Effector CD8-positive, alpha-beta T cell (primary cell): Measurements from ENCODE around the gene HDAC6.

Experiments used
- DNase-seq: peaks from one replicate; lab custom pipeline; 2025; lab: John Stamatoyannopoulos, UW
- total RNA-seq, 4 experiments: gene quantifications; one replicate each; lab custom pipeline; 2026; lab: John Stamatoyannopoulos, UW

The HDAC6 gene
- 91.5 to 149 (median 130) reads per million in 4 experiments for total RNA-seq

DNA sequence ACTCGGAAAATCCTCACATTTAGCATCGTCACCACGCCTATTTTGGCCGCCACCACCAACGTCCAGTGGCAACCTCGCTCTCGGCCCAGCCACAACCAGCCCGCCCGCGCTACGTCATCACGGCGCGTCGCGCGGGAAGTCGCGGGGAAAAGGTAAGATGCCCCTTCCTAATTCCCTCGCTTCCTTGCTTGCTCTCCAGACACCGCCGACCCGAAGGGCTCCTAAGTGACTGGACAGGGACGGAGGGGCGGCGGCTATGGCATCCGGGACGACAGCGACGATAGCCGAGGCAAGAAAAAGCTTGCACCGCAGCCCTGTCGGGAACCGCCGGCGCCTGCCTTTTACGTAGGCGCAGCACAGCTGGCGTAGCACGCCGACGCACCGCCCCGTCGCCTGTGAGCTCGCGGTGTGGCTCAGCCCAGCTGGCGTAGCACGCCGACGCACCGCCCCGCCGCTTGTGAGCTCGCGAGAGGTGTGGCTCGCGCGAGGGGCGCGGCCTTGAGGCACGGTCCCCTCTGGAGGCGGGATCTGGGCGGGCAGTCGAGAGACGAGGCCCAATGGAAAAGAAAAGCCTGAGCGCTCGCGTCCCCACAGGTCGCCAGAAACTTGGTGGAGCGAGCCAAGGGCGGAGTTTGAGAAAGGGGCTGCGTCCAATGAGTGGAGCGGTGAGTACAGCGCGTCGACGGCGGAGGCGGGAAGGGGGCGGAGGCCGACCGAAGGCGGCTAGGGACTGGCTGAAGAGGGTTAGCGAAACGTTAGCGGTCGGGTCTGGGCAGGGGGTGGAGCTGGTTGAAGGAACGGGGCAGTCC lies at the start of gene HDAC6:
Gene HDAC6 (plus strand): TSS at position 788 of the 809 bp plus-strand sequence. CDS start 626 bp downstream, outside the sequence.
- peak; percentile 89 for DNase-seq

DNA sequence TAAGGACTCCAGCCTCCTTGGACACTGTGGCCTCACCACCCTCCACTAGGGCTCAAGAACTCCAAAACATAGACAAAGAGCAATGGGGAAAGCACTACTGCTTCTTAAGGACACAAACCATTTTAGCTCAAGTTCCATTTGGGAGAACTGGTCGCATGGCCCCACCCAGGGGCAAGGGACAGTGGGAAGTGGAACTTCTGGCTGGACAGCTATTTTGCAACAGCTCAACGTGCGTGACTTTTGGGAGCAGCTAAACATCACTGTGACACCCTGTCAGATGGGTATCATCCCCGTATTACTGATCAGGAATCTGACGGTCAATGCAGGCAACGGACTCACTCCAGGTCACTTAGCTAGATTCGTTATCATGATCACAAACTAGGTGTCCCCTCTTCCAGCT lies 49.4 kb upstream of the HDAC6 start:
- DNase-seq = no peak

DNA sequence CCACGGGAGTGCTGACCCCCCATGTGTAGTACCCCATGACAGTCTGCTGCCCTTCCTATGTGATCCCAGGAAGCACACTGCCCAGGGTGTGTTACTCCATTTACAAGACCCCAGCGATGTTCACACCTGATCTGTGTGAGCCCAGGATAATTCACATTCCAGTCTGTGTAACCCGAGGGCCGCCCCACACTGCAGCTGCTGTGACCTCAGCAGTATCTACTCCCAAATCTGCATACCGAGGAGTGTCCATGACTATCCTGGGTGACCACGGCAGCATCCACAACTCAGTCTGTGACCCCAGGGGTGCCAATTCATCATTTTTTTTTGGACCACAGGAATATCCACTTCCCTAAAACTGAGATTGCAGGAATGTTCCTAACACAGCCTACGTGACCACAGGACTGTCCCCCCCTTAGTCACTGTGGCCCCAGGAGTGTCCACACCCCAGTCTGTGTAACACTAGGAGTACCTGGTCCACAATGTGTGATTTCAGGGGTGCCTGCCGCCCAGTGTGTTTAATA lies 48.1 kb upstream of the HDAC6 start:
- no peak for DNase-seq

DNA sequence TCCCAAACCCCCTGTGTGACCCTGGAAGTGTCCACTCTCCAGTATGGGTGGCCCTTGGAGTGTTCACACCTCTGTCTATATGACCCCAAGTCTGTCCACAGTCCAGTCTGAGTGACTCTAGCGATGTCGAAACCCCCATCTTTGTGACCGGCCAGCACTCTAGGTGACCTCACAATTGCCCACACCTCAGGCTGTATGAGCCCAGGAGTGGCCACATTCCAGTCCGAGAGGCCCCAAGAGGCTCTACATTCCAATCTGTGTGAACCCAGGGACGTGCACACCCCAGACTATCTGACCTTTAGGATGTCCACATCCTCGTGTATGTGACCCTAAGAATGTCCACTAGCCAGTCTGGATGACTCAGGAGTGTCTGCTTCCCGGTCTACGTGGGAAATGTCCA lies 47.6 kb upstream of the HDAC6 start:
- DNase-seq = no peak

DNA sequence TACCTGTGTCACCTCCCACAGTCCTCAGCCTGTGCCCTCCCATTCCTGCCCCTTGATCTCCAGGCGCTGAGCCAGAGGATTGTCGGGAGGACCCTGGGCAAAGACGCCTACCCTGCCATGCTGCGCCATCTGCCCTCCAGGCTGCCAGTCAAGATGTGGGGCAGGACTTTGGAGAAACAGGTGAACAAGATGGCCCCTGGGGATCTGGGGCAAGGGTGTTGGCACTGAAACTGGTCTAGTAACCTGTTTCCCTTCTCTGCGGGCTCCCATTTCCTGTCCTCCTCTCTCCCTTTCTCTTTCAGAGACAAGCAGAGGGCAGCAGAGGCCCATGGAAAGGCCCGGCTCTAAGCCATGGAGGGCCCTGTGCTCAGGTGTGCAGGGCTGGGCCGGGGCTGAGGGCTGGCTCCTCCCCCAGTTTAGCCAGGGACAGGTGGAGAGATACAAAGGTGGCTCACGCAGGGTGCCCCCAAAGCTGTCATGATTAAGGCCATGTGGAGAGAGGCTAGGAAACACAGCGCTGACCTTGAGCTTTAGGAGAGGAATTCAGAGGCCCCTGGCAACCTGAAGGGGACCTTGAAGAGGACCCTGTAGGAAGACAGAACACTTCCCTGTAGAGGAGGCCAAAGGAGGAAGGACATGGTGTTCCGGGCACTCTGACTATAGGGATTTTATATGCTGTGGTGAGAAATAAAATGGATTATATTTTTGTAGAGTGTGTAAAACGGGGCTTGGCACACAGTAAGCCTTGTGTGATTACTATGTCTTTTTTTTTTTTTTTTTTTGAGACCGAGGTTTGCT lies 40.0 kb upstream of the HDAC6 start, which contains the start of gene GLOD5:
Gene GLOD5 (plus strand): TSS at position 74 of the 798 bp plus-strand sequence. CDS start 44 bp downstream, at position 118.
- DNase-seq = no peak

DNA sequence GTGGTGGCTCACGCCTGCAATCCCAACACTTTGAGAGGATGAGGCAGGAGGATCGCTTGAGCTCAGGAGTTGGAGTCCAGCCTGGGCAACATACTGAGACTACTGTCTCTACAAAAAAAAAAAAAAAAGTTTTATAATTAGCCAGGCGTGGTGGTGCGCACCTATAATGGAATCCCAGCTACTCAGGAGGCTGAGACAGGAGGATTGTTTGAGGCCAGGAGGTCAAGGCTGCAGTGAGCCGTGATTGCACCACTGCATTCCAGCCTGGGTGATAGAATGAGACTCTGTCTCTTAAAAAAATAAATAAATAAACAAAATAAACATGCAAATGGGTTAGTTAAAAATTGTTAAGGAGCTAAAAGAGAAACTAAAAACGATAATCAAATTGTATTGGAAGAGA lies 32.6 kb upstream of the HDAC6 start:
- DNase-seq = no peak

DNA sequence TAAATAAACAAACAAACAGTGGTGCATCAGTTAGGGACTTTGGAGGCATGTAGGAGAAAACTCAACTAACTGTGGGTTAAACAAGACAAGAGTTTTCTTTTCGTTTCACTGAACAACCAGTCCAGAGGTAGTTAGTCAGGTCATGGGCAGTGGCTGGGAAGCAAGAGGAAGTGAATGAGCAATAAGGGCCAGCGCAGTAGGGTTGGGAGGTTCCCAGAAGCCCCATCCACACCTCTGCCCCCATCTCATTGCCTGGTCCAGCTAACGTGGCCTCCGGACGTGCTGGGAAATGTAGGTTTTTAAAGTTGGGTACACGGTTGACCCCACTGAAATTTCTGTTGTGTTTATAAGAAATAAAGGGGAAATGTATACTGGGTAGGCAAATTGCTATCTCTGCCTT lies 31.6 kb upstream of the HDAC6 start:
- no peak for DNase-seq

DNA sequence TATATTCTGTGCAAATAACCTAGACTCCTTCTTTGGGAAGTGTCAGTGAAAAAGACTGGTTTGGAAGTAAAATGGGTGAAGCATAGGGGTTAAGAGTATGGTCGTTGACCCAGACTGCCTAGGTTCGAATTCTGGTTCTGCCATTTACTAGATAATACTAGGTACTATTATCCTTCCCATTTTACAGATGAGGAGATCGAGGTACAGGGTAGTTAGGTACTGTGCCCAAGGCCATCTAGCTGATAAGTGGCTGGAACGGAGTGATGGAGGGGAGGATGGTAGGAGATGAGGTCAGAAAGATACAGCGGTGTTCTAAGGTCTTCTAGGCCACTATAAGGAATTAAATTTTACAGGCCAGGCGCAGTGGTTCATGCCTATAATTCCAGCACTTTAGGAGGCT lies 29.3 kb upstream of the HDAC6 start:
- DNase-seq = no peak

DNA sequence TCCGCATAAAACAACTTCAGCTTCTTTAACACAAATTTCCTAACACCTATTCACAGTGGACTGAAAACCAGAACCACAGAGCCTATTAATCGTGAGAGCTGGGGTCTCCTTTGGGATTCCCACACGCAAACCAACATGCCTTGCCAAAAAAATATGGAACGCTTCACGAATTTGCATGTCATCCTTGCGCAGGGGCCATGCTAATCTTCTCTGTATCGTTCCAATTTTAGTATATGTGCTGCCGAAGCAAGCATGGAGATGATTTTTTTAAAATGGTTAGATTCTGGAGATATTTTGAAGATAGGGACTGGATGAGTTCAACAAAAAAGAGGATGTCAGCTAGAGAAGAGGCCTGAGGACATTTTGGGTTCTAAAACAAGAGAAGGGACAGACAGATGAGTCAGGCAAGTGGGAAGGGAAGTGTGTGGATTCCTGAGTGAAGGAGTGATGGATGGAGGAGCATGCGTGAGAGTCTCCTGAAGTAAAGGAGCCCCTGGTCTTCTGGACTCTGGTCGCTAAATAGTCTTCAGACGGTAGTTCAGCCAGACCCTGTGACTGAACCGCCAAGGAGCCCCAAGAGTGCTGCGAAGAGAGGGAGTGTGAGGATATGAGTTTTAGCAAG lies 24.9 kb upstream of the HDAC6 start:
- DNase-seq = no peak

DNA sequence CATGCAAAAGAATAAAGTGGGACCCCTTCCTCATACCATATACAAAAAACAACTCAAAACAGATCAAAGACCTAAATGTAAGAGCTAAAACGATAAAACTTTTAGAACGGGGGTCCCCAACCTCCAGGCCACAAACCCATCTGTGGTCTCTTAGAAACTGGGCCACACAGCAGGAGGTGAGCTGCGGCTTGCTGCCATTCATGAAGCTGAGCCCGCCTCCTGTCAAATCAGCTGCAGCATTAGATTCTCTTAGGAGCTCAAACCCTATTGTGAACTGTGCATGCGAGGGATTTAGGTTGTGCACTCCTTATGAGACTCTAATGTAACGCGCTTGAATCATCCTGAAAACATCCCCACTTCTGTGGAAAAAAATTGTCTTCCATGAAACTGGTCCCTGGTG lies 22.5 kb upstream of the HDAC6 start:
- DNase-seq = no peak

DNA sequence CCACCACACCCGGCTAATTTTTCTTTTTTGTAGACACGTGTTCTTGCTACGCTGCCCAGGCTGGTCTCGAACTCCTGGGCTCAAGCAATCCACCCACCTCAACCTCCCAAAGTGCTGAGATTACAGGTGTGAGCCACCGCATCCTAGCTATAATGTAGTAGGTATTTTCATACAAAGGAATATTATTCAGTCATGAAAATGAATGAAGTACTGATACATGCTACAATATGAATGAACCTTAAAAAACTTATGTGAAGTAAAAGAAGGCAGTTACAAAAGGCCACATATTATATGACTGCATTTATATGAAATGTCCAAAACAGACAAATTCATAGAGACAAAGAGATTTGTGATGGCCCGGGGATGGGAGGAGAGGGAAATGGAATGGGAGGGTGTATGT lies 20.2 kb upstream of the HDAC6 start:
- no peak for DNase-seq

DNA sequence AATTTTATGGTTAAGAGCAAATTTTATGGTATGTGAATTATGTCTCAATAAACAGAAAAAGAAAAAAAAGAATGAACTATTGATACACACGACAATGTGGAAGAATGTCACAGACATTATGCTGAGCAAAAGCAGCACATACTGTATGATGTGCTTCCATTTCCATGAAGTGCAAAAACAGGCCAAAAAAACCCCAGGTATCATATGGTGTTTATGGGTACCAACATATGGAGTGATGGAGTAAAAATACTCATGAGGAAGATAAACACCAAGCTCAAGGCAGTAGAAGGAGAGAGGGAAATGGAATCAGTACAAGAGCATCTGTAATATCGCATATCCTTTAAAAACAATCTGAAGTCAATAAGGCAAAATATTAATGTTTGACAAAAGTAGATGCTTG lies 19.7 kb upstream of the HDAC6 start:
- DNase-seq = no peak

DNA sequence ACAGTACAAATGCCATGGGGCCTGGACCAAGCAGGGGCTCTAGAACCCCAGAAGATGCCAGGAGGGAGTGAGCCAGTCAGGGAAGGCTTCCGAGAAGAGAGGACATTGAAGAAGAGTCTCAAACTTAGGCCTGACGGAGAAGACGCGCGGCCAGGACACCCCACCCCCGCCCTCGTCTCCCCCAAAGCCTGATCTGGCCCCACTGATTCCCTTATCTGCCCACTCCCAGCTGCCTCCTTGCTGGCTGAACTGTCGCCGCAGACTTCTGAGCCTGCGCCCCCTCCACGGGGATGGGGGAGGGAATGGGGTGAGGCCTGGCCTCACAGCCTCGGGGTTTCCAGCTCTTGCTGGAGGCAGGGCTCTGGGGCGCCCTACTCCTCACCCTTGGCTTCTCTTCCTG lies 19.1 kb upstream of the HDAC6 start:
- DNase-seq = no peak

DNA sequence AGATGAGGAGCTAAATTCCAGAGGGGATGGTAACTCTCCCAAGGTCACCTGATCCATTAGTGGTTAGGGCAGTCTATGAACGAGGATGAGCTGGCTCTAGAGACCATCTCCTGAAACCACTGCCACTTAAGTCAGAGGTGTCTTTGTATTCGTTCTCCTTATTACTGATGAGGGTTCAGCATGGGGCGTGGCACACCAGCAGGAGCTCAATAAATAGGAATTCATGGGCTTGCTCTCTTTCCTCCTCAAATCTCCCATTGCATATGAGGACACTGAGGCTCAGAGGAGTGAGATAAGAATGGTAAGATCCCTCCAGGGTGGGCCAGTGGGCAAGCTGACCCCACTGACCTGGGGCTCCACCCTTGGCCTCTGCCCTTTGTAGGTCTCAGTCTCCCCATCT lies 17.1 kb upstream of the HDAC6 start:
- DNase-seq = no peak

DNA sequence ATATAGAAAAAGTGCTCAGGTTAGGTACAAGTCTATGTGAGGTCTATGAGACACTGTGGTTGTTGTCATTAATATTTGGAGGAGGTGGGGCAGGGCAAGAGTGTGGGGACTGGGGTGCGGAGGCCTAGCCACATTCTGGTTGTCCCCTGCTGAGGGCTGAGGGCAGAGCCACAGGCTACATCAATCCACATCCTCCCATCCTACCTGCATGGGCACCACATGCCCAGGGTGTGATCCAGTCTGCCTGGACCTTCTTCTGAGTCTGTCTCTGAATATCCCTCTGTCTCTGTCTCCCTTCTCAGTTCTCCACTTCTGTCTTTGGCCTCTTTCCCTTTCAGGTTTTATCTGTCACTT lies 16.7 kb upstream of the HDAC6 start:
- DNase-seq = no peak

DNA sequence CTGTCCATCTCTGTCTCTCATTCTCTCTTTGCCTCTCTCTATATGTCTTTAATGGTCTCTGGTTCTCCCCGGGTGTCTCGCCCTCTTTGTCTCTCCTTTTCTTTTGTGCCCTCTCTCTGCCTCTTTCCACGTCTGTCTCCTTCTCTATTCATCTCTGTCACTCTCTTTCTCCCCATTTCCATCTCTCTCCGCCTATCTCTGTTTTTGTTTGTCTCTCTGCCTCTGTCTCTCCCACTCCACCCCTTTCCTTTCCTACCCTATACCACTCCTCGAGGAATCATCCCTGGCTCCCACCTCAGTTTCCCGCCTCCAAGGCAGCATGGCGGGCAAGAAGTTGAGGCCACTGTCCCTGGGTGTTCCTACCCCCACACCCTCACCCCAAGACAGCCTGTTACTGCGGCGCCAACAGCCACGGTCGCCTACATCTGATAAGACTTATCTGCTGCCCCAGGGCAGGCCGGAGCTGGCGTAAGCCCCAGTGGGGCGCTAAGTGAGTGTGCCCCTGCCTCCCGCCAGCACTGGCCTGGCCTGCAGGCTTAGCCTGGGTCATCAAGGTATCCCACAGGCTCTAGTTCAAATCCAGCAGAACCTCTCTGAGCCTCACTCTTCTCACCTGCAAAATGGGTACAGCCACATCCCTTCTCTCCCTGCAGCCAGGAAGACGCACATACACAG lies 16.2 kb upstream of the HDAC6 start:
- no peak for DNase-seq

DNA sequence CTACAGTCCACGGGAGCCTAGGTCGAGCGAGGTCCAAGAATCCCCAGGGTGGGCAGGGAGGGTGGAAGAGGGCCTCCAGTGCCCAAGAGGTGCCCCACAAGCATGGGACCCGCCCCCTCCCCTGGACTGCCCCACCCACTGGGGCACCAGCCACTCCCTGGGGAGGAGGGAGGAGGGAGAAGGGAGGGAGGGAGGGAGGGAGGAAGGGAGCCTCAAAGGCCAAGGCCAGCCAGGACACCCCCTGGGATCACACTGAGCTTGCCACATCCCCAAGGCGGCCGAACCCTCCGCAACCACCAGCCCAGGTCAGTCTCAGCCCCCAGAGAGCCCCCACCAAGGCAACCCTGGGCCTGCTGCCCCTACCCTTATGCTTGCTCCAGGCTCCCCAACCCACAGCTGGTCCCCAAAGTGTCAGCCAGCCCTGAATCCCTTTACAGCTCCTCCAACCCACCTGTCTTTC lies 15.5 kb upstream of the HDAC6 start, which contains the start of gene GATA1:
Gene GATA1 (plus strand): TSS at position 250 of the 460 bp plus-strand sequence. CDS start 4,520 bp downstream, outside the sequence.
- DNase-seq = no peak

DNA sequence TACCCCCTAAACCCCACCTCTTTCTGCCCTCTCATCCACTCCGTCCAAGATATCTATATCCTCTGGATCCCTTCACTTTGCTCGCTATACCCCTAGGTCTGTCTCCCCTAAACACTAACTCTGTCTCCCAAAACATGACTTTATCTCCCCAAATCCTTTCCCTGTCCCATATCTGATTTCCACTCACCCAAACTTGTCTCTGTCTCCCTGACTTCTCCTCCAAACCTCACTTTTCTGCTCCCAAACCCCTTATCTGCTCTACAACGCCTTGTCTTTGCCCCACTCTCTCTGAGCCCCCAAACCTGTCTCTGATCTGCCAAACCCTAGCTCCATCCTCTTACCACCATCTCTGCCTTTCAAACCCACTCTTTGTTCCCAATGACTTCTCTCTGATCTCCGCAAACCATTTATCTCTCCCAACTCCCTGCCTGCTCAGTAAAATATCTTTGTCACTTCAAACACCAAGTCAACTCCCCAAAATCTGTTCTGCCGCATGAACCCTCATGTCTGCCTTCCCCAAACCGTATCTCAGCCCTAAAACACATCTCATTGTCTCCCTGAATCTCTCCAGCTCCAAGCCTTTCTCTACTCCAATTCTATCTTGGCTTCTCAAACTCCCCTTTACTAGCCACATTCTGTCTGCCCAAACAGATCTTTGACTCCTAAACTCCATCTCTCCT lies 14.9 kb upstream of the HDAC6 start:
- DNase-seq = no peak

DNA sequence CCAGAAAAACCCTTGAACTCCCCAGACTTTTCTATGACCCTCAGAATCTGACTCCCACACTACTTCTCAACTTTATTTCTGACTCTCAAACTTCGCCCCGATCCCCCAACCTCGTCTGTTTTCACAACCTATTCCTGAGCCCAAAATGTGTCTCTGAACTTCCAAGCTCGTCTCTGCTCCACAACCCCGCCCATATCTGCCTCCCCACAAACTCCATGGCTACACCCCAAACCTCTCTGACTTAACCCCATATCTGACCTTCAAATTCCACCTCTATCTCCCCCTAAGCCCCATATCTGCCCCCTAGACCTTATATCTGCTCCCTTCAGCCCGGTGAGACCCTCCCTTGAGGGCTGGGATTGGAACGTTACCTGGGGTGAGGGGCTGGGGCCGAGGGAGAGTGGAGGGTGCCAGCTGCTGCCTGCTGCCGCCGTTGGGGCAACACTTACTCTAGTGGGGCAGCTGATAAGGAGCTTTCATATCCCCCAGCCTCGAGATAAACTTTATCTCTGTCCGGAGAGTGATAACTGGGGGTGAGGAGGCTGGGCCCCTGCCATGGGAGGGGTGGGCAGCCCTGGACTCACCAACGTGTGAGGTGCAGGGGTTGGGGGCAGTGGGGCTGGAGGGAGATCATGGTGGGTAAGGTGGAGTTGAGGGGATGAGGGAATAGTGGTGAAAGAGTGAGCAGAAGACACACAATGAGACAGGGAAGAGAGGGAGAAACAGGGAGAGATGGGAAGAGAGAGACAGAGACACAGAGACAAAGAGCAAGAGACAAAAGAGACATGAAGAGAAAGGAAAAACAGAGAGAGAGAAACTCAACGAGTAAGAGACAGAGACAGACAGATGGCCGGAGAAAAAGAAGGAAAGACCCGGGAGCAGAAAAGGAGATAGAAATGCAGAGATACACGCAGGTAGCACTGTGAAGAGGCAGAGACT lies 14.1 kb upstream of the HDAC6 start:
- no peak for DNase-seq
